Trophoblast cell (in vitro differentiated cells and primary cell): ENCODE data around the gene FCRL2.

ENCODE experiments used
- DNase-seq, 2 donors: peaks; one replicate each; pipeline ENCODE4 v3.0.0-alpha.2; 2016
- H2AFZ ChIP-seq: 2 replicates; pipeline ENCODE4 v1.6.1; 2013; ENCODE audit warnings: low read length, moderate library complexity, mild to moderate bottlenecking; ENCODE audit not compliant: insufficient read depth, poor library complexity
- H2AK5ac ChIP-seq: 2 replicates; pipeline ENCODE4 v1.6.1; 2013; ENCODE audit warnings: mild to moderate bottlenecking, low read length
- H2BK120ac ChIP-seq: 2 replicates; pipeline ENCODE4 v1.6.1; 2013; ENCODE audit warnings: low read length, mild to moderate bottlenecking, moderate library complexity; ENCODE audit not compliant: insufficient read depth, poor library complexity
- H2BK12ac ChIP-seq: 2 replicates; pipeline ENCODE4 v1.6.1; 2013; ENCODE audit warnings: mild to moderate bottlenecking, low read length, moderate library complexity
- H2BK5ac ChIP-seq: 2 replicates; pipeline ENCODE4 v1.6.1; 2013; ENCODE audit warnings: low read length, low read depth, moderate library complexity, mild to moderate bottlenecking; ENCODE audit not compliant: poor library complexity
- H3K14ac ChIP-seq: 2 replicates; pipeline ENCODE4 v1.6.1; 2013; ENCODE audit warnings: mild to moderate bottlenecking, low read length
- H3K18ac ChIP-seq: 2 replicates; pipeline ENCODE4 v1.6.1; 2013; ENCODE audit warnings: mild to moderate bottlenecking, low read length
- H3K23ac ChIP-seq: 2 replicates; pipeline ENCODE4 v1.6.1; 2013; ENCODE audit warnings: low read length
- H3K27ac ChIP-seq: 2 replicates; pipeline ENCODE4 v1.5.1; 2013; ENCODE audit warnings: low read depth, mild to moderate bottlenecking, inconsistent platforms, low read length, moderate library complexity
- H3K27me3 ChIP-seq: 2 replicates; pipeline ENCODE4 v1.6.1; 2013; ENCODE audit warnings: inconsistent platforms, mild to moderate bottlenecking, low read length, moderate library complexity; ENCODE audit not compliant: insufficient read depth
- H3K36me3 ChIP-seq, 2 experiments: 1 replicate in 1 of 2; 2 replicates in 1 of 2; pipeline ENCODE4 v1.6.1; 2013; ENCODE audit warnings: low read length in 2 of 2, mild to moderate bottlenecking in 2 of 2, moderate library complexity in 1 of 2; ENCODE audit not compliant: insufficient read depth in 2 of 2, control insufficient read depth in 1 of 2
- H3K4ac ChIP-seq: 2 replicates; pipeline ENCODE4 v1.6.1; 2013; ENCODE audit warnings: low read depth, mild to moderate bottlenecking, low read length, moderate library complexity
- H3K4me1 ChIP-seq, 2 experiments: 1 replicate in 1 of 2; 2 replicates in 1 of 2; pipeline ENCODE4 v1.6.1; 2013; ENCODE audit warnings: low read length in 2 of 2, mild to moderate bottlenecking in 2 of 2, moderate library complexity in 1 of 2; ENCODE audit not compliant: insufficient read depth in 2 of 2, control insufficient read depth in 1 of 2
- H3K4me2 ChIP-seq: 2 replicates; pipeline ENCODE4 v1.6.1; 2013; ENCODE audit warnings: inconsistent platforms, mild to moderate bottlenecking, low read length, moderate library complexity
- H3K4me3 ChIP-seq: 2 replicates; pipeline ENCODE4 v1.5.1; 2013; ENCODE audit warnings: mild to moderate bottlenecking, low read depth, low read length, inconsistent platforms
- H3K79me1 ChIP-seq: one replicate; pipeline ENCODE4 v1.6.1; 2013; ENCODE audit warnings: low read length
- H3K79me2 ChIP-seq: 2 replicates; pipeline ENCODE4 v1.6.1; 2013; ENCODE audit warnings: low read length, mild to moderate bottlenecking; ENCODE audit not compliant: control insufficient read depth, insufficient read depth, poor library complexity
- H3K9ac ChIP-seq: 2 replicates; pipeline ENCODE4 v1.6.1; 2013; ENCODE audit warnings: mild to moderate bottlenecking, low read length
- H3K9me3 ChIP-seq: 2 replicates; pipeline ENCODE4 v1.6.1; 2013; ENCODE audit warnings: low read depth, mild to moderate bottlenecking, control low read depth, inconsistent platforms, low read length; ENCODE audit not compliant: insufficient read depth
- H4K12ac ChIP-seq: 2 replicates; pipeline ENCODE4 v1.6.1; 2013; ENCODE audit warnings: low read depth, mild to moderate bottlenecking, low read length, moderate library complexity
- H4K8ac ChIP-seq: 2 replicates; pipeline ENCODE4 v1.6.1; 2013; ENCODE audit warnings: low read depth, mild to moderate bottlenecking, low read length, moderate library complexity
- H4K91ac ChIP-seq: one replicate; pipeline ENCODE4 v1.6.1; 2013; ENCODE audit warnings: low read depth, mild to moderate bottlenecking, low read length, moderate library complexity
- WGBS: extraction: QIAGEN DNeasy Blood & Tissue Kit; methylation state at CpG from one replicate; pipeline ENCODE4 v1.1.7; 2013; ENCODE audit warnings: missing lambda C conversion rate; ENCODE audit not compliant: insufficient read length, insufficient coverage; ENCODE audit errors: extremely low coverage; 5-methylcytosine and 5-hydroxymethylcytosine counted together

FCRL2 gene

GRCh38 chr1:157813269-157813668, 36.3 kb upstream of the FCRL2 start:
- H3K4me2 ChIP-seq = no peak overlapping the region
- no peak overlapping the region for H3K4ac ChIP-seq
- no peak overlapping the region for H3K9ac ChIP-seq
- no peak overlapping the region for H3K27ac ChIP-seq
- H3K9me3 ChIP-seq = peaks cover 6% of the 10 kb centered on the region
- no peak overlapping the region for H3K14ac ChIP-seq
- no peak overlapping the region for H4K12ac ChIP-seq
- H4K8ac ChIP-seq = no peak overlapping the region
- H3K23ac ChIP-seq = no peak overlapping the region
- DNase-seq = no peak
- no peaks in the 10 kb centered on the region for H3K79me2 ChIP-seq
- H4K91ac ChIP-seq = no peak overlapping the region
- no peak overlapping the region for H2BK120ac ChIP-seq
- H3K79me1 ChIP-seq = no peaks in the 10 kb centered on the region
- no peak overlapping the region for H2BK5ac ChIP-seq
- no peak overlapping the region for H3K4me3 ChIP-seq
- H3K36me3 ChIP-seq = no peaks in the 10 kb centered on the region
- H2BK12ac ChIP-seq = no peak overlapping the region
- no CpG with 5 or more reads among the region's 1 CpG for WGBS
- no peaks in the 10 kb centered on the region for H3K27me3 ChIP-seq
- H3K4me1 ChIP-seq = no peaks in the 10 kb centered on the region
- no peak overlapping the region for H2AK5ac ChIP-seq
- no peak overlapping the region for H2AFZ ChIP-seq
- H3K18ac ChIP-seq = no peak overlapping the region

- H4K91ac ChIP-seq = no peak overlapping the region
- H3K18ac ChIP-seq = no peak overlapping the region
- H3K27me3 ChIP-seq = no peaks in the 10 kb centered on the region
- no peak overlapping the region for H3K23ac ChIP-seq
- no peak overlapping the region for H3K4me3 ChIP-seq
- no peaks in the 10 kb centered on the region for H3K9me3 ChIP-seq
- H3K4me1 ChIP-seq = no peaks in the 10 kb centered on the region
- no peaks in the 10 kb centered on the region for H3K36me3 ChIP-seq
- H4K8ac ChIP-seq = no peak overlapping the region
- no CpG with 5 or more reads among the region's 6 CpGs for WGBS
- H3K9ac ChIP-seq = no peak overlapping the region
- H4K12ac ChIP-seq = no peak overlapping the region
- H2BK12ac ChIP-seq = no peak overlapping the region
- no peak overlapping the region for H3K27ac ChIP-seq
- H3K4me2 ChIP-seq = no peak overlapping the region
- no peak overlapping the region for H2BK5ac ChIP-seq
- no peak overlapping the region for H3K4ac ChIP-seq
- H3K79me2 ChIP-seq = no peaks in the 10 kb centered on the region
- no peak overlapping the region for H3K14ac ChIP-seq
- H2AFZ ChIP-seq = no peak overlapping the region
- no peak overlapping the region for H2BK120ac ChIP-seq
- no peaks in the 10 kb centered on the region for H3K79me1 ChIP-seq
- no peak overlapping the region for H2AK5ac ChIP-seq
- no peak for DNase-seq
Observed at GRCh38 chr1:157806431-157807149, 29.7 kb upstream of the FCRL2 start.

GRCh38 chr1:157803851-157804250, 26.9 kb upstream of the FCRL2 start:
- Histone ChIP-seq H3K4me2 (no peak overlapping the region), H2BK5ac (no peak overlapping the region), H3K4me1 (no peaks in the 10 kb centered on the region), H3K23ac (no peak overlapping the region), H2BK12ac (no peak overlapping the region), H3K4ac (no peak overlapping the region), H4K91ac (no peak overlapping the region), H3K4me3 (no peak overlapping the region), H3K27ac (no peak overlapping the region), H3K27me3 (no peaks in the 10 kb centered on the region), H3K9me3 (no peaks in the 10 kb centered on the region), H4K12ac (no peak overlapping the region), H3K9ac (no peak overlapping the region), H3K14ac (no peak overlapping the region), H3K18ac (no peak overlapping the region), H3K79me1 (no peaks in the 10 kb centered on the region), H4K8ac (no peak overlapping the region), H2BK120ac (no peak overlapping the region), H3K36me3 (no peaks in the 10 kb centered on the region), H3K79me2 (no peaks in the 10 kb centered on the region), H2AK5ac (no peak overlapping the region), H2AFZ (no peak overlapping the region)
- no CpG with 5 or more reads among the region's 7 CpGs for WGBS
- peak in 1 of 2 donors; percentile 2 for DNase-seq

GRCh38 chr1:157799996-157800395, 23.1 kb upstream of the FCRL2 start:
- Histone ChIP-seq H2BK5ac (no peak overlapping the region), H3K4ac (no peak overlapping the region), H3K27ac (no peak overlapping the region), H2BK12ac (no peak overlapping the region), H3K23ac (no peak overlapping the region), H3K79me1 (no peaks in the 10 kb centered on the region), H3K27me3 (no peaks in the 10 kb centered on the region), H4K8ac (no peak overlapping the region), H4K12ac (no peak overlapping the region), H2AFZ (no peak overlapping the region), H2BK120ac (no peak overlapping the region), H3K9ac (no peak overlapping the region), H3K4me3 (no peak overlapping the region), H3K14ac (no peak overlapping the region), H3K9me3 (no peaks in the 10 kb centered on the region), H3K18ac (no peak overlapping the region), H3K79me2 (no peaks in the 10 kb centered on the region), H3K36me3 (no peaks in the 10 kb centered on the region), H3K4me2 (no peak overlapping the region), H4K91ac (no peak overlapping the region), H2AK5ac (no peak overlapping the region), H3K4me1 (no peaks in the 10 kb centered on the region)
- WGBS = no CpG with 5 or more reads among the region's 1 CpG
- no peak for DNase-seq
